GM20000 (cell line): ENCODE measurements around the gene SNAPIN.
A peak's percentile ranks its signal among the peaks of the same experiment; 100 is the strongest.
"Not testable (repeated sequence)": the region's sequence is repeated elsewhere in the genome, so short reads cannot be mapped to it uniquely, and the experiment has no call there.

ENCODE experiments used
- DNase-seq: peaks from one replicate; pipeline ENCODE4 v3.0.0; 2012; ENCODE audit warnings: low spot score
- TF ChIP-seq, protein P1 (sequence below): IDR thresholded peaks from 2 replicates; pipeline ENCODE4 v1.5.1; 2012; ENCODE audit warnings: mild to moderate bottlenecking, control low read depth; ENCODE audit errors: extremely low read depth, missing control alignments

Gene SNAPIN

DNA sequence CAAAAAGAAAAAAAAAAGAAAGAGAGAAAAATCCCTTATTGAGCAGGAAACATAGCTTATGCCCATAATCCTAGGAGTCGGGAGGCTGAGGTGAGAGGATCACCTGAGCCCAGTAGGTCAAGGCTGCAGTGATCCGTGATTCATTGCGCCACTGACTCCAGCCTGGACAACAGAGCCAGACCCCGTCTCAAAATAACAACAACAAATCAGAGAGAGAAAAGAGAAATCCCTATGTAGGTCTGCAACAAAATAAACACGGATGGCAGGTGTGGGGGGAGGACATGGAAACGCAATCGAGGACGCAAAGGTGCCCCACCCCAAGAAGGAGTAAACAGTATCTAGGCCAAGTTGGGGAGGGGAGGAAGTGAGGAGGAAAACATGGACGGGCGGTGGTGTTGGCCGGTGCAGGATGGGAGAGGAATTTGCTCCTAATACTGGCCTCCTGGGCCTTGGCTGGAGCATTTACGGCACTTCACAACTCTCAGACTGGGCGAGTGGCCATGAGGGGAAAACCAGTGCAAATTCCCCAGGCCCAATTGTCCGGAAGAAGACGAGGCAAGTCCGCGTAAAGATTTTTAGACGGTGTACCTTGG is 25.2 kb upstream of the SNAPIN start:
- DNase-seq, result no peak
- TF ChIP-seq, protein P1, sequence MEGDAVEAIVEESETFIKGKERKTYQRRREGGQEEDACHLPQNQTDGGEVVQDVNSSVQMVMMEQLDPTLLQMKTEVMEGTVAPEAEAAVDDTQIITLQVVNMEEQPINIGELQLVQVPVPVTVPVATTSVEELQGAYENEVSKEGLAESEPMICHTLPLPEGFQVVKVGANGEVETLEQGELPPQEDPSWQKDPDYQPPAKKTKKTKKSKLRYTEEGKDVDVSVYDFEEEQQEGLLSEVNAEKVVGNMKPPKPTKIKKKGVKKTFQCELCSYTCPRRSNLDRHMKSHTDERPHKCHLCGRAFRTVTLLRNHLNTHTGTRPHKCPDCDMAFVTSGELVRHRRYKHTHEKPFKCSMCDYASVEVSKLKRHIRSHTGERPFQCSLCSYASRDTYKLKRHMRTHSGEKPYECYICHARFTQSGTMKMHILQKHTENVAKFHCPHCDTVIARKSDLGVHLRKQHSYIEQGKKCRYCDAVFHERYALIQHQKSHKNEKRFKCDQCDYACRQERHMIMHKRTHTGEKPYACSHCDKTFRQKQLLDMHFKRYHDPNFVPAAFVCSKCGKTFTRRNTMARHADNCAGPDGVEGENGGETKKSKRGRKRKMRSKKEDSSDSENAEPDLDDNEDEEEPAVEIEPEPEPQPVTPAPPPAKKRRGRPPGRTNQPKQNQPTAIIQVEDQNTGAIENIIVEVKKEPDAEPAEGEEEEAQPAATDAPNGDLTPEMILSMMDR, result no peak

GRCh38 chr1:153633754-153634665 is 24.5 kb upstream of the SNAPIN start, which contains the start of gene CHTOP:
TSS of gene CHTOP (plus strand) at chr1:153634066. CDS start at chr1:153636589, 2,523 bp downstream.
- TF ChIP-seq, protein P1, result no peak
- peak; percentile 93 for DNase-seq

GRCh38 chr1:153635872-153636271 is 22.6 kb upstream of the SNAPIN start:
- no peak for DNase-seq
- TF ChIP-seq, protein P1, result no peak

GRCh38 chr1:153636312-153636711 is 22.2 kb upstream of the SNAPIN start:
- no peak for DNase-seq
- TF ChIP-seq, protein P1, result no peak

DNA sequence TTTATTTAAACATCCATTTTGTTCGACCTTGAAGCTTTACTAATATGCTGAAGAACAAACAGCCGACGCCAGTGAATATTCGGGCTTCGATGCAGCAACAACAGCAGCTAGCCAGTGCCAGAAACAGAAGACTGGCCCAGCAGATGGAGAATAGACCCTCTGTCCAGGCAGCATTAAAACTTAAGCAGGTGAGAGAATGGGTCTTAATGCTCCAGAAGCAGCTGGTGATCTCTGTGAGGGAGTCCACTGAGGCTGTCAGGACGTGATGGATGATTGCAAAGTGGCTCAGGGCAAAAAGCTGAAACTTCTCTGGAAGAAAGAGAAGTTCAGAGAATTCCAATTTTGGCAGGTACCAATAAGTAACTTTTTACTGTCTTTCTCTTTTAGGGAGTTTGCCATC is 20.2 kb upstream of the SNAPIN start:
- no peak for DNase-seq
- TF ChIP-seq, protein P1, result no peak

DNA sequence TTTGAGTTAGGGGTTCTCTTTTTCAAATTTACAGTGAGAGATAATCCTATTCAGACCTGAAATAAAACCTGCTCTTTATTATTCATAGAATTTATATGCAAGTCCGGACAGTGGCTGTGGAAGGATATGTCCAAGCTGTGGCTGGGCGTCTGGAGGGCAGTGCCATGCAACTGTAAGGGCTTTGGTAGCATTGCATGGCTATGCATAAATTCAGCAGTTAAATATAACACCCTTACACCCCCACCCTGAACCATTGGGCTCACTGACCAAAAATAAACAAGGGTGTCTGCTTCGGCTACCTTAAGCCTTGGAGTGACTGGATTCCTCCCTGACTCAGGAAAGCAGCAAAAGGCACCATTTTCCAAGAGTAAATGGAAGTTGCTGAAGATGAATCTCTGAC is 19.2 kb upstream of the SNAPIN start:
- no peak for DNase-seq
- TF ChIP-seq, protein P1, result no peak

- not testable (repeated sequence) for DNase-seq
Observed at GRCh38 chr1:153640213-153640612, 18.3 kb upstream of the SNAPIN start.
